IPS-18a (cell line): ENCODE measurements around the gene FCF1.

ENCODE experiments used
- H3K27ac ChIP-seq: one replicate; pipeline ENCODE4 v1.5.1; 2013; ENCODE audit warnings: low read length
- H3K27me3 ChIP-seq: one replicate; pipeline ENCODE4 v1.6.1; 2013; ENCODE audit warnings: mild to moderate bottlenecking, low read length; ENCODE audit not compliant: control insufficient read depth, insufficient read depth
- H3K36me3 ChIP-seq: one replicate; pipeline ENCODE4 v1.6.1; 2013; ENCODE audit warnings: low read depth, low read length; ENCODE audit not compliant: control insufficient read depth
- H3K4me1 ChIP-seq: one replicate; pipeline ENCODE4 v1.6.1; 2013; ENCODE audit warnings: low read depth, low read length; ENCODE audit not compliant: control insufficient read depth
- H3K4me3 ChIP-seq: one replicate; pipeline ENCODE4 v1.5.1; 2013; ENCODE audit warnings: low read length
- H3K9ac ChIP-seq: one replicate; pipeline ENCODE4 v1.6.1; 2013; ENCODE audit warnings: mild to moderate bottlenecking, low read length, moderate library complexity
- H3K9me3 ChIP-seq: one replicate; pipeline ENCODE4 v1.6.1; 2013; ENCODE audit warnings: low read depth, low read length; ENCODE audit not compliant: control insufficient read depth

Gene FCF1

DNA sequence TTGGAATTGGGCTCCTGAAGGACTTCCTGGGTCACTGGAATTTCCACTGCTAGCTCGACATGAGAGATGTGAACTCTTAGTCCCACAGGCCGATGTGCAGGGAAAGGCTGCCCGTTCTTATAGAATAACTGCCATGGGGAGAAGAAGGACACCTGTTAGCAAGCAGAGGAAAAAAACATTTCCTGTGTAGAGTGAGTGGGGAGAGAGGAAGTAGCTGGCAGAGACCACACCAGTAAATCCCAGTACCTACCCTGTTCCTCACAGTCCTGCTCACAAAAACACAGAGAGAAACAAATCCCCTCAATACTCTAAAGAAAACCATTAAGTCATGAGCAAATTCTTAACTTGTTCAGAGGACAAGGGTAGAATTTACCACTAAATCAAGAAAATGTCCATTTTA, 29.5 kb upstream of the FCF1 start:
- no peak overlapping the region for H3K9ac ChIP-seq
- no peaks in the 10 kb centered on the region for H3K4me1 ChIP-seq
- H3K4me3 ChIP-seq = no peak overlapping the region
- no peaks in the 10 kb centered on the region for H3K9me3 ChIP-seq
- no peak overlapping the region for H3K27ac ChIP-seq
- H3K27me3 ChIP-seq = no peaks in the 10 kb centered on the region
- peaks cover 21% of the 10 kb centered on the region for H3K36me3 ChIP-seq

DNA sequence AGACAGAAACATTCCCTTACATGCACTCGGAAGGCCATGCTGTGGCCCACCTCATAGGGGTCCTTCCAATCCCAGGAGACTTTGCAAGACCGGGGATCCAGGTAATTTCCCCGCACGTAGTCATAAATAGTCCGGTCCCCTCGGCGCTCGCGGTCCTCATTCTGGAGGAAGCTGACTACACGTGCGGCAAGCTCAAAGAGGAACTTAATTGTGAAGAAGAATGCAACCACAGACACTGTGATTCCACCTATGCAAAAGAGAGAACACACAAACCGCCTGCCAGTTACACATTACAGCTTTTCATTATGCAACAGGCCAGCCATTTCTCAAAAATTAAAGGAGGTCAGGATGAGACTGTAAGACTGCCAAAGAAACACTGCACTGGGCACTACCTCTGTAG, 28.5 kb upstream of the FCF1 start:
- H3K4me1 ChIP-seq = no peaks in the 10 kb centered on the region
- H3K36me3 ChIP-seq = peaks cover 21% of the 10 kb centered on the region
- H3K9me3 ChIP-seq = no peaks in the 10 kb centered on the region
- no peak overlapping the region for H3K9ac ChIP-seq
- no peak overlapping the region for H3K27ac ChIP-seq
- no peaks in the 10 kb centered on the region for H3K27me3 ChIP-seq
- no peak overlapping the region for H3K4me3 ChIP-seq

DNA sequence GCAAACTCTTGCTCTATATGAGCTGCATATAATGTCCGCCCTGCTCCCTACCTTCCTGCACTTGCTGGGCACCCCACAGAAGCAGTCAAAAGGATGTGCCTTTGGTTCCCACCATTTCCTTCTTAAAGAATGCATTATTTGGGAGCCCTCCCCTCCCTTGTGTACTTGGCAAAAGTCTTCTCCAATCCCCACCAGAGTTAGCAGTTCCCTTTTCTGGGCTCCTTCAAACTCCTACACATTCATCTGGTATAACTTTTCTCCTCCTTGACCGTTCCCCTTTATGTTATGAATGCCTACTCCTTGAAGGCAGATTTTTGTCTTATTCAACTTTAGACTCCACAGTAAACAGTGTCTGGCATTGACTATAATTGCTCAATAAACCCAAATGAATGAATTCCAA, 27.9 kb upstream of the FCF1 start:
- no peak overlapping the region for H3K27ac ChIP-seq
- H3K9me3 ChIP-seq = no peaks in the 10 kb centered on the region
- no peaks in the 10 kb centered on the region for H3K4me1 ChIP-seq
- peaks cover 21% of the 10 kb centered on the region for H3K36me3 ChIP-seq
- H3K27me3 ChIP-seq = no peaks in the 10 kb centered on the region
- H3K4me3 ChIP-seq = no peak overlapping the region
- no peak overlapping the region for H3K9ac ChIP-seq

DNA sequence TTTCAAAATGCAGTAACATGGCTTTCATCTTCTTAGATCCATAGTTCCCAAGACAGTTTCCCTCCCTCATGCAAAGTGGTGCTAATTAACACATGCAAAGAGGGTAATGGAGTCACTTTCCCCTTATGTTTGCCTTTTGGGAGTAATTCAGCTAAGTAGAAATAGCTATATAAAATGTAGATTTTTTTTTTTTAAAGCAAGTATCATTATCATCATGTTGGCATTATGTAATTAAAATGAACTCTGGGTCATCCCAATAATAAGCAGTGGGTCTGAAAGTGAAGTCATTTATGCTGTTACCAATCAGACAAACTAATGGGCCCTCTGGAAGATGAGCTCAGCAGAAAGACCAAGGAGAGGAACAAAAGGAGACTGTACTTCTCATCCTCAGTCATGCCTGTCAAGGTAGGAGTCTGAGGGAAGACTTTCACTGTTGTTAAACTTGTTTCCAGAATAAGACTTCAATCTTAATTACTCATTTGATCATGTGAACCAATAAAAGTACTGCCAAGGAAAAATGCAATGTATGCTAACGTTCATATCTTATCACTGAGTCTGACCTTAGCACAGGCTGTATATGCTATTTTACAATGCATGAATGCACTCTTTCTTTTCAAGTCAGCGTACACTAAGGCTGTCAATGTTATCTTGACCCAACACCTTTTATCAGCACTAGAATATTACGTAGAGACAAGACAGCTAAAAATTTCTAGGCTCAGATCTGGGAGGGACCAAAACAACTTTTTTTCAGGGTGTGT, 26.8 kb upstream of the FCF1 start:
- no peaks in the 10 kb centered on the region for H3K4me1 ChIP-seq
- H3K27me3 ChIP-seq = no peaks in the 10 kb centered on the region
- no peak overlapping the region for H3K9ac ChIP-seq
- H3K9me3 ChIP-seq = no peaks in the 10 kb centered on the region
- peaks cover 28% of the 10 kb centered on the region for H3K36me3 ChIP-seq
- no peak overlapping the region for H3K27ac ChIP-seq
- no peak overlapping the region for H3K4me3 ChIP-seq

DNA sequence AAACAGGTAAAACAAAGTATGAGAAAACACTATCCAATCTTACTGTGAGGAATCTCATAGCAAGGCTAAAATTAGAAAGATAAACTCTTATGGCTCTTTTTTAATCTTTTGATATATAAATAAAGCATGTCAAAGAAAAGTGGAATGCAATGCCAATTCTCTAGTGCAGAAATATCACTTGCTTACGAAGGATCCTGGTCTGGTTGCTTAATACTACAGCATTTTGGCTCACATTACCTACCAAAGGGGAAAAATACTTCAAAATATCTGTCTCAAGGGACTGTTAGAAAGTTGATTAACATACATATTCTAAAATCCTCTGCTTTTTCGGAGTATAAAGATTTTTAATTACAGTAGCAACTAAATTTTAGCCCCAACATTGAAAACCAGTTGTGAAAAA, 21.5 kb upstream of the FCF1 start:
- Histone ChIP-seq H3K27me3 (no peaks in the 10 kb centered on the region), H3K4me3 (no peak overlapping the region), H3K4me1 (no peaks in the 10 kb centered on the region), H3K36me3 (peaks cover 15% of the 10 kb centered on the region), H3K27ac (no peak overlapping the region), H3K9me3 (no peaks in the 10 kb centered on the region), H3K9ac (no peak overlapping the region)

DNA sequence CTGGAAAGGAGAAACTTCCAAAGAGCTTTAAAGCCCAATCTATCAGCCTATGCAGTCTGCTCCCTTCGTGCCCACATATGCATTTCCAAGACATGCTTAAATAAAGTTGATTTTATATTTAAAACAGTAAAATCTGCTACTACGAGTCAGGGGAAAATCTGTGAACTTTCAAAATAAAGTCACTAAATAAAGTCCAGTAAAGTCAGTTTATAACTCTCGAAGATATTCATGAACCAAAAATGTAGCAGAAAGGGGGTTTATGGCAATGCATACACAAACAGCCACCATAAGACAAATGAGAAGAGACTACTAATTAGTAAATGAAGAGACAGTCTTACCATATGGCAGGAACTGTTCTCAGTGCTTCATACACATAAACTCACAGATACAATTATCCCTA, 19.8 kb upstream of the FCF1 start:
- H3K36me3 ChIP-seq = peaks cover 15% of the 10 kb centered on the region
- no peak overlapping the region for H3K27ac ChIP-seq
- no peaks in the 10 kb centered on the region for H3K9me3 ChIP-seq
- H3K9ac ChIP-seq = no peak overlapping the region
- no peaks in the 10 kb centered on the region for H3K27me3 ChIP-seq
- no peak overlapping the region for H3K4me3 ChIP-seq
- H3K4me1 ChIP-seq = no peaks in the 10 kb centered on the region

DNA sequence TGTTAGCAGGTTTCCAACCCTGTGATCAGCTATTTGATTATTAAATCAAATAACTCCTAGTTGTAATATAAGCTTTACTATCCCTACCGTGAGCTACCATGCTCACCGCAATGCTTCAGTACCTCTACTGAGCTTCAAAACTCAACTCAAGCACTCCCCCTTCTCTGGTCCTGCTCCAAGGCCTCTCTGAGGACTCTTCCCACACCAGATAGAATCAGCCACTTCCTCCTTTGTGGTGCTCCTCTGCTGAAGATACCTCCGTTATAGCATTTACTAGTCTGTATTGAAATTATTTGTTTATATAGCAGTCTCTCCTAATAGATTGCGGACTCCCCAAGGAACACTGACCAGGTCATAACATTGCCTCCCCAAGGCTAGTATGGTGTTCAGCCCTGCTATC, 17.5 kb upstream of the FCF1 start:
- Histone ChIP-seq H3K4me3 (no peak overlapping the region), H3K27ac (no peak overlapping the region), H3K4me1 (no peaks in the 10 kb centered on the region), H3K9me3 (no peaks in the 10 kb centered on the region), H3K9ac (no peak overlapping the region), H3K36me3 (peaks cover 13% of the 10 kb centered on the region), H3K27me3 (no peaks in the 10 kb centered on the region)

DNA sequence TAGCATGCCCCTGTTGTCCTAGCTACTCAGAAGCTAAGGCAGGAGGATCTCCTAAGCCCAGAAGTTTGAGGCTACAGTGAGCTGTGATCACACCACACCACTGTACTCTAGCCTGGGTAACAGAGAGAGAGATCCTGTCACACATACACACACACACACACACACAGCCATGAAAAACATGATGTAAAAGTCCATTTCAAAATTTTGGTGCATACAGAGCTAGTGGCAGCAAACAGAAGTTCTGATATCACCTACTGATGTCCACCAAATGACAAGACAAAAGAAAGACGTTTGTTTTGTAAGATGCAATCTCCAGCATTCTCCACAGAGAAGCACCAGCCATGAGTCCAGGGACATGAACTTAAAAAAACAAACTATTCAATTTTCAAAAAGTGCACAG, 15.9 kb upstream of the FCF1 start:
- no peaks in the 10 kb centered on the region for H3K36me3 ChIP-seq

DNA sequence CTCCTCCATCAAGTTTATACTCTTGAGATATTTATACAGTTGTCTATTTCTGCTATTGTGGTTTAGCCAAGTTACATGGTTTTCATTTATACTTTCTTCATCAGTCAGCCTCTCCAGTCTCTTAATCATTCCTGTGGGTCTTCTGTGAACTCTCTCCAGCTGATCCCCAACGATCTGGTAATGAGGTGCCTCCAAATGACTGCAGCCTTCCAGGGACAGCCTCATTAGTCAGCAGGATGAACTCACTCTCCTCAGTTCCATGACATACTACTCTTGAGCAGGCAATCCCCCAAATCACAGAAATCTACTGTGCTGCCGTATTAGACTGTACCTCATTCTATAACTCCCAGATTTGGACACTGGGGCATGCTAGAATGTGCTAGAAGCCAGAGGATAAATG, 15.4 kb upstream of the FCF1 start:
- Histone ChIP-seq H3K36me3 (no peaks in the 10 kb centered on the region), H3K27me3 (no peaks in the 10 kb centered on the region), H3K9me3 (no peaks in the 10 kb centered on the region), H3K4me1 (no peaks in the 10 kb centered on the region), H3K9ac (no peak overlapping the region), H3K27ac (no peak overlapping the region), H3K4me3 (no peak overlapping the region)

More for the DNA sequence above, 15.9 kb upstream of the FCF1 start:
- Histone ChIP-seq H3K27ac (no peak overlapping the region), H3K4me3 (no peak overlapping the region), H3K27me3 (no peaks in the 10 kb centered on the region), H3K9ac (no peak overlapping the region), H3K9me3 (no peaks in the 10 kb centered on the region), H3K4me1 (no peaks in the 10 kb centered on the region)

DNA sequence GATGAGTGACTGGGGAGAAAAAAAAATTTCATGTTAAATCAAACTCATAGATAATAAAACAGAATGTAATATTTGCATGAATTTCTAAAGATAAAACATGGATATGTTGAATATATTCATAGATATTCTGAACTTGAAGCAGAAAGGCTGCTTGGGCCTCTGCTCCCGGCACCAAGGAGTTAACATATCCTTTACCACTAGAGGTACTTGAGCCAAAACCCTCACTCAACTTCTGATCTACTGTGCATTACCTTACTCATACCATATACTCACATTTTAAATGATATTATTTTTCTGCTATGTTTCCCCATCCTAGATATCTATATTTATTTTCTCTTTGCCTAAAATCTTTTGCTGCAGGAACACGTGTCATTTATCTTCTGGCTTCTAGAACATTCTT, 15.0 kb upstream of the FCF1 start:
- Histone ChIP-seq H3K4me3 (no peak overlapping the region), H3K9ac (no peak overlapping the region), H3K36me3 (no peaks in the 10 kb centered on the region), H3K27ac (no peak overlapping the region), H3K4me1 (no peaks in the 10 kb centered on the region), H3K9me3 (peaks cover 1% of the 10 kb centered on the region), H3K27me3 (no peaks in the 10 kb centered on the region)

DNA sequence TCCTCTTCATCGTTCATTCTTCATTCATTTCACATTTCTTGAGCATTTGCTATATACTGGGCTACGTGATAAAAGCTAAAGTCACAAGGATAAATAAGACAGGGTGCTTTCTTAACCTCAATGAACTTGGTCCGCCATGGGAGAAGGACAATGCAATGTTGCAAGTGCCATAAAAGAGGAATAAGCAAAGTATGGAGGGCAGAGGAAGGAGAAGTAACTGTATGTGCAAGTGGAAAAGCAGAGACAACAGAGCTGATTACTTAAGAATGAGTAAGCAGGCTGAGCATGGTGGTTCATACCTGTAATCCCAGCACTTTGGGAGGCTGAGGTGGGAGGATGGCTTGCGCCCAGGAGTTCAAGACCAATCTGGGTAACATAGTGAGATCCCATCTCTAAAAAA, 14.5 kb upstream of the FCF1 start:
- no peaks in the 10 kb centered on the region for H3K36me3 ChIP-seq
- no peak overlapping the region for H3K4me3 ChIP-seq
- no peaks in the 10 kb centered on the region for H3K27me3 ChIP-seq
- H3K4me1 ChIP-seq = no peaks in the 10 kb centered on the region
- no peak overlapping the region for H3K9ac ChIP-seq
- H3K9me3 ChIP-seq = peaks cover 6% of the 10 kb centered on the region
- no peak overlapping the region for H3K27ac ChIP-seq

DNA sequence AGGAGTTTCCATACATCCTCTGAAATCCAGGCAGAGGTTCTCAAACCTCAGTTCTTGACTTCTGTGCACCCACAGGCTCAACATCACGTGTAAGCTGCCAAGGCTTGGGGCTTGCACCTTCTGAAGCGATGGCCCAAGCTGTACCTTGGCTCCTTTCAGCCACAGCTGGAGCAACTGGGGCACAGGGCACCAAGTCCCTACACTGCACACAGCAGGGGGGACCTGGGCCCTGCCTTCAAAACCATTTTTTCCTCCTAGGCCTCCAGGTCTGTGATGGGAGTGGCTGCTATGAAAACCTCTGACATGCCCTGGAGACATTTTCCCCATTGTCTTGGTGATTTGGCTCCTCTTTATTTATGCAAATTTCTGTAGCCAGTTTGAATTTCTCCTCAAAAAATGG, 10.7 kb upstream of the FCF1 start:
- Histone ChIP-seq H3K9ac (no peak overlapping the region), H3K27me3 (no peaks in the 10 kb centered on the region), H3K27ac (no peak overlapping the region), H3K36me3 (no peaks in the 10 kb centered on the region), H3K9me3 (peaks cover 10% of the 10 kb centered on the region), H3K4me1 (no peaks in the 10 kb centered on the region), H3K4me3 (no peak overlapping the region)
